Stimulated activated CD8-positive, alpha-beta memory T cell treated with anti-CD3 and anti-CD28 coated beads, Interleukin-15, amount 100 ng/mL, for 4 hours (primary cell): Measurements from ENCODE around the gene CIB4.

ENCODE experiments used
- DNase-seq, 2 donors: peaks; one replicate each; pipeline ENCODE4 v3.0.0-alpha.2; 2020; ENCODE audit warnings: low read depth in 2 of 2

The CIB4 gene

GRCh38 chr2:26581991-26582842, 58.9 kb downstream of the CIB4 start:
- no peak for DNase-seq

GRCh38 chr2:26581266-26581990, 59.7 kb downstream of the CIB4 start:
- no peak for DNase-seq

GRCh38 chr2:26580751-26581150, 60.4 kb downstream of the CIB4 start:
- no peak for DNase-seq

DNA sequence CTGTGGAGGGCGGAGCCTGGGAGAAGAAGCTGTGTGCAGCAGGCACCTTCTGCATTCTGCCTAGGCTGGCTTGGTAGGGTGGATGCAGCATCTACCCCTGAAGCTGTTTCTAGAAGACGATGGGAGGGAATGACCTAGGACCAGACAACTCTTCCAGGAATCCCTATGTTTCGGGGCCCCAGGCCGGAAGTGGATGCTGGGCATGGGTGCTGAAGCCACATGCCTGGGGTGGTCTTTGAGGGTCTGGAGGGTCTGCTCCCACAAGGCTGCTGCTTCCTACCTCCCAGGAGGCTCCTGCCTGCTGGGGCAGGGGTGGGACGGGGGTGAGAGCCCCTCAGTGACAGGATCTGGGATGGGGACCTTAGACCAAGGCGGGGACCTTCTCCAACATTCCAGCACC, 61.0 kb downstream of the CIB4 start:
- no peak for DNase-seq

- no peak for DNase-seq
Observed at GRCh38 chr2:26579723-26580040, 61.5 kb downstream of the CIB4 start.

DNA sequence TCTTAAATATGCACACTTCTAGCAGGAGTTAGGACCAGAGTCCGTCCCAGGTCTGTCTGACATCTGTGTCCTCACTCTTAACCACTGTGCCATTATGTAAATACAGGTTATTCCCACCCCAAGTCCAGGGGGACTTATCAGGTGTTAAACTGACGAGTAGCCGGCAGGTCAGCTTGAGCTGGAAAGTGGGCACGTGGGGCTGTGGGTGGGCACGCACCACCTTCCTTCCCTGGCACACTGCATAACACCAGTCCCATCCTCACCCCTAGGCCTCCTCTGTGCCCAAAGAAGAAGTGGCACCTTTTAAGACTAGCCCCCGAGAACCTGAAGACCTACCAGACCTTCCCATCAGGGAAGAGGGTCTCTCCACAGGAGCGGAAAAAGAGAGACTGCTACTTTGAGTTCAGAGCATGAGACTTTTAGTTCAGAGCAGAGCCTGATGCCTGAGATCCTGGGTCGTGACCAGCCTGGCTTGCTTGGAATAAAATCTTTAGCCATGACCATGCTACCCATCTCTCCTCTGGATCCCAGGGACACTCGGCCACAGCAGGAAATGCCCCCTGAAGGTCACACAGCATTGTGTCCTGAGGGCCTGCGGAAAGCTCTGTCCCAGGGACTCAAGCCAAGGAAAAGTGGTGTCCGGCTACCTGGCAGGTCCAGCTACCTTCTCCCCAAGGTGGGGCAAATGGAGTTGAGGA, 62.0 kb downstream of the CIB4 start:
- DNase-seq = no peak

DNA sequence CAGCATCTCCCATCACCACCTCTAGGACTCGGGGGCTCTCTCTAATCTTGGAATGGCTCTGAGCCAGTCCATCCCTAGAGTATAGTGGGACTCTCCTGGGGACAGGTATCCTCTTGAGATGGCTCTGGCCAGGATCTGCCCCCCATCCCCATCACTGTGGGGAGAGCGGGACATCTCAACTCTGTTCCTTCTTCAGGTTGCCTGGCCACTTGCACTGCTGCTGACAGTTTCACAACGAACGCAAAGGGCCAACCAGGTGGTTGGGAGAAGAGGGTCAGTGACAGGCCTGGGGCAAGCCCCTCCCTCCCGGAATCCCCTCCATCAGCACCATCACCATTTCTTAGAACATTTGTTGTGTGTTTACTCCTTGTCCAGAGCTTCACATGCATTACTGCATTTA, 62.6 kb downstream of the CIB4 start:
- DNase-seq = no peak

GRCh38 chr2:26578113-26578458, 63.1 kb downstream of the CIB4 start:
- no peak for DNase-seq

GRCh38 chr2:26577442-26578112, 63.6 kb downstream of the CIB4 start:
- DNase-seq = peak; percentile 11 to 22

GRCh38 chr2:26576565-26577441, 64.4 kb downstream of the CIB4 start:
- DNase-seq = no peak

- no peak for DNase-seq
Observed at GRCh38 chr2:26575836-26576564, 65.2 kb downstream of the CIB4 start.

DNA sequence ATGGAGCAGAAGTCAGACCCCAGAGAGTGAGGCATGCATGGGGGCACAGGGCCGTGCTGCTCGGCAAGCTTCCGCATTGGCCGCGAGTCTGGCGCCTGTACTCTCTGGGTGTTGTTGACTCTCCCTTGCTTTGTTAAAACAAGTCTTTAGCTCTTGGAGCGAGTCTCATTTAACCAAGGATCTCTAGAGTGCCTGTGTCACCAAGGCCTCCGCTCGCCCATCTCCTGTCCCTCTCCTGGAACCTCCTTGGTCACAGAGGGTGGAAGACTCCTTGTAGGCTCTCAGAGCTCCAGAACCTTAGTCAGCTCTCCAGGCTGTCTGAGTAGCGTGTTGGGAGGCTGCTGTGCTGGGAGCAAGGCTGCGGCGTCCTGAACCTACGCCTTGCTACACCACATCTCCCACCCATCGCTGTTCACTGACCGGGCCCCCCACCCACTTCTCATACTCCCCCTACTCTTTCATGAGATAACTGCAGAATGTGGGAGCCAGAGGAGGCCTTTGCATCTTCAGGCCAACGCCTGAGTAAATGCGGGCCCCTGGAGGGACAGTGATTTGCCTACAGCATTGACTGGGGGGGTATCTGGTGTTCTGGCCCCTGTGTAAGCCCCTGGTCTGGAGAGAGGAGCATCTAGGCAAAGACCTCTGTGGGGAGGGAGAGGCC, 66.1 kb downstream of the CIB4 start:
- no peak for DNase-seq

- no peak for DNase-seq
Observed at GRCh38 chr2:26574066-26574899, 66.9 kb downstream of the CIB4 start.

GRCh38 chr2:26573241-26573925, 67.8 kb downstream of the CIB4 start:
- no peak for DNase-seq

GRCh38 chr2:26572591-26572990, 68.6 kb downstream of the CIB4 start:
- no peak for DNase-seq

GRCh38 chr2:26571316-26571715, 69.8 kb downstream of the CIB4 start:
- DNase-seq = no peak

GRCh38 chr2:26570083-26570430, 71.1 kb downstream of the CIB4 start:
- DNase-seq = no peak

GRCh38 chr2:26569216-26570082, 71.7 kb downstream of the CIB4 start:
- no peak for DNase-seq
